GM18858 (cell line): ENCODE results near the gene MYO1E.

Source experiments
- ATAC-seq: cut with Tn5 transposase; IDR thresholded peaks from one replicate; pipeline ENCODE4 v1.9.1; 2021; ENCODE audit not compliant: unreplicated experiment

The MYO1E gene

DNA sequence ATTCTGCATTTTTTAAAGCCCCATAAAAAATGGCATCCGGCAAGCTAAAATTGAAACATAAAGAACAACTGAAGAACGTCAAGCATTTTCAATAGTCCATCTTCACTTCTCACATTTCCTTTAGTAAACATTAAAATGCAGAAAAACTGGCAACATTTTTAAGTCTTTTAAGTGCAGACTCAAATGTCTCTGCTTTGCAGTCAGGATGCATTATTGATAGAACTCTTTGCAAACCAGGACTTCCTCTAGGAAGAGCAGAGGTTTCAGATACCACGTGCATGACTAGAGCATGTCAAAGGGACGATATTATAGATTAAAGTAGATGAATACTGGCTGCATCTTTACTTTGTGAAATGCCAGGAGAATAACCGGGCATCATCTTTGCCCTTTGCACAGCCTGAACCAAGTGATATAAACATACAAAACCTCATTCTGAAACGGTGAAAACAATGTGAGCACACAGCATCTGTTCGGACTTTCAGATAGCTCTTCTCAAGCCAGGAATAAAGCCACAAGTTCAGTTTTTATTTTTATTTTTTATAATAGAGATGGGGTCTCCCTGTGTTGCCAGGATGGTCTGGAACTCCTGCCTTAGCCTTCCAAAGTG, 101.0 kb downstream of the MYO1E start:
- ATAC-seq, result no peak

DNA sequence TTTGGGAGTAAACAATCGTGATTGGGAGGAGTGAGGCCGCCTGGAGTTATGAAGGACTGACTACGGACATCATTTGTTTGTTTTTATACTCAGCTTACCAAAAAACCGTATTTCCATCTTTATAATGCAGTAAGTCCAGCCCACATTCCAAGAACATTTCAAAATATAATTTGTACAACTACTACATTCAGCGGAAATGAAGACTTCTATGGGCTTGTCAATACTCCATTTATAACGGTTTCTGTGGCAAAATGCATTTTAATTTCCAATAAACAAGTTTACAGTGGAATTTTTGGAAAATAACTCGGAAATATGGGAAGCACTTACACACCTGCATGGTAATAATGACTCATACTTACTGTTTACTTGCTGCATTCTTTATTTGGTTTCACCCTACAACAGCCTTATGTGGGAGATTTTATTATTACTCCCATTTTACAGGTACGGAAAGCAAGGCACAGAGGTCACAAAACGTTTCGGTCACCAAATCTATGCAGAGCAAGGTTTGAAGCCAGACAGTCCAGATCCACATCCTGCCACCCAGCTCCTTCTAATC, 103.7 kb downstream of the MYO1E start:
- ATAC-seq, result no peak

DNA sequence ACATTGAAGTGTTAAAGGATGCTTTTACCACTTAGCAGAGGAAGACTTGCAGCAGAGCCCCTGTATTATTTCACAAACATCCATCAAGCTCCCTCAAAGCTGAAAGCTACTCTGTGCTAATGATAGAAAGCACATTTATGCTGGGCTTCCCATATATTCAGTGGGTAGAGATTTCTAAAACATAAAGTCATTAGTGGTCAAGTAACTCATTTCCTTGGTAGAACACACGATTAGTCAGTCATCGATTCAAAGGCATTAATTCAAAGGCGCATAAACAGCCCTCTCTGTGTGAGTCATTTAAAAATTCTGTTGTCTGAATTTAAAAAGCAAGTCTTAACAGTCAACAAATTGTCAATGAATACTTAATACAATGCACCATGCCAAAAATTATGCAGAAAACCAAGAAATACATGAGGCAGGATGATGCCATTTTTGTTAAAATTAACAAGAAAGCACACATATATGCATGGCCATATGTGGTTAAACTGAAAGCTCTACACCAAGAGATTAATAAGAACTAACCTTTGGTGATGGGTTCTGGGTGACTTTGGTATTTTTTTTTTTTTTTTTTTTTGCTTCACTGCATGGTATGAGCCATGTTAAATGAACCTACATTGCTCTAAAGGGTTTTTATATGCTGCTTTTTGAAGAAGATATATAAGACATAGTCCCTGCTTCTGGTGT, 104.4 kb downstream of the MYO1E start:
- no peak for ATAC-seq

DNA sequence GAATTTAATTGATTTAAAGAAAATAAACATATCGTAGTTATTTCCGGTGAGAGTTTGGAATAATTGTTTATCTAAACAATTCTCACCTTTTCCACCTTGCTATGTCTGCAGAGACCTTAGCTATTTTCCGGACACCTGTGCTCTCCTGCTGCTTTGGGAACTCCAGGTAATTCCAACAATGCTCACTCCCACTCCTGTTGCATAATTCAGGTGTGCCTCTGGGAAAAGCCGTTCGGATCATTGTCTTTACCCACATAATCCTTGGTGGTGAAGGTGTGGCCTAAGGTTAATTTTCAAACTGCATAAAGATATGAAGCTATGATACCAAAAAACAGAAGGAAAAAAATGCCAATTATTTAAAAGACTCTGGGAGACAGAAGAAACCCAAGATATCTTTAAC, 106.6 kb downstream of the MYO1E start:
- no peak for ATAC-seq

DNA sequence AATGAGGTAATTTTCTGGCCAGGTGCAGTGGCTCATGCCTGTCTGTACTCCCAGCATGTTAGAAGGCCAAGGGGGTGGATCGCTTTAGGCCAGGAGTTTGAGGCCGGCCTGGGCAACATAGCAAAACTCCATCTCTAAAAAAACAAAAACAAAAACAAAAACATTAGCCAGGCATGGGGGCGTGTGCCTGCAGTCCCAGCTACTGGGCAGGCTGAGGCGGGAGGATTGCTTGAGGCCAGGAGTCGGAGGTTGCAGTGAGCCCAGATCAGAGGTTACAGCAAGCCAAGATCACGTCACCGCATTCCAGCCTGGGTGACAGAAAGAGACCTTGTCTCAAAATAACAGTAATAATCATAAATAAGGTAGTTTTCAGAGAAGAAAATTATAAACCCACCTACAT, 110.4 kb downstream of the MYO1E start:
- no peak for ATAC-seq

DNA sequence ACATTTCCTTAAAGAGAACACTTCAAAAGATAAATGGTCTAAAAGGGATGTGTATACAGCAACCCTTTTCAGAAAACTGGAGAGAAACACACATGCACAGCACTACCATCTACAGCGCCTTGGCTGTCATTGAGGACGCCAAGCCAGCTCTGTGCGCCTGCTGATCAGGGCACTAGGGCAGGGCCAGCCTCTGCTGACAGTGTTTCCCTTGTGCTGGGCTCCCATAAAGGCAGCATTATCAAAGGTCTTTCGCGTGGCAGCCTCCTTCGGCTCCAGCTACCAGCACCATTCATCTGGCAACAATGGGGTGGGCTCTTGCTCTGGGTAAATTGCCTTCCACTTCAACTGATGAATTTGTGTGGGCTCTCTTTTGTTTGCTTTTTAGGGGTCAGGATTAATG, 112.6 kb downstream of the MYO1E start:
- ATAC-seq, result no peak

DNA sequence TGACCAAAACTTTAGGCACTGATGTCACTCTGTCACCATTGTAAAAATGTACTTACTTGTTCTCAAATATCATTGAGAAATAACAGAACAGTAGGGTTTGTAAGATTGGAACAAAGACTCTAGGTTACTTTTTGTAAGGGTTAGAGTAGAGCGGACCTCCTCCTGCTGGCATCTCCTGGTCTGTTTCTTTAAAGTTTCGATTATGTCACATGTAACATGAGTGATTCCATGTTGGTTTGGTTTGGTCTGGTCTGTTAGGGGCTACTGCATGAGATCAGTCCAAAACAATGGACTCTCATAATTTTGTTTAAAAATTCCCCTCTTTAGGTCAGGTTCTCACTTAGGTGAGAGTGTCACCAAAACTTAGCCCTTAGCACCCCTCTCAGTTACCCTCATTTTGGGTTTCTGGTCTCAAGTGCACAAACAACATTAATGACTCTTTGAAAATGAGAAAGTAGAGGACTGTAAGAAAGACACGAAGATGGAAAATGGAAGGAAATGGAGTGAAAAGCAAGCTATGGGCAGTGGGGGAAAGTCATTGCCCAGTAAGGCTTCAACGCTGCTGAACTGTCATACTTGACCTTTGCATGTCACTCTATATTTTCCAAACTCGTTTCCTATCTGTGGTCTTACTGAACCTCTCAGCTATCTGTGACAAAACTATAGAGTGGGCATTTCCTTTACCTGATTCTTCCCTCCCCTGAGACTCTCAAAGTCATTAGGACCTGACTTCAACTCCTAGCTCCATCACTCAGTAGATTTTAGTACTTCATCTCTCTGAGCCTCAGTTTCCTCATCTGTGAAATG, 113.3 kb downstream of the MYO1E start:
- no peak for ATAC-seq

DNA sequence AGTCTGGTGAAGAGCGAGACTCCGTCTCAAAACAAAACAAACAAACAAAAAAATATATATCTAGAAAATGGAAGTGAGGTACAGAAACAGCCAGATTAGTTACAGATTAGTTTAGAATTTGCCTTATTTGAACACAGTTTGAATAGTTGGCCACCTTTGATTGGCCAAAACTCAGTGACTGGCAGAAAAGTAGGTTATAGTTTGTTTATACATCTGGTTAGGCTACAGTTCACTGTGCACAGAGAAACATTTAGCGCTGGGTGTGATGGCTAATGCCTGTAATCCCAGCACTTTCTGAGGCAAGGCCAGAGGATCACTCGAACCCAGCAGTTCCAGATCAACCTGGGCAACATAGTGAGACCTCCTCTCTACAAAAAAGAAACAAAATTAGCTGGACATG, 114.4 kb downstream of the MYO1E start:
- ATAC-seq, result no peak

DNA sequence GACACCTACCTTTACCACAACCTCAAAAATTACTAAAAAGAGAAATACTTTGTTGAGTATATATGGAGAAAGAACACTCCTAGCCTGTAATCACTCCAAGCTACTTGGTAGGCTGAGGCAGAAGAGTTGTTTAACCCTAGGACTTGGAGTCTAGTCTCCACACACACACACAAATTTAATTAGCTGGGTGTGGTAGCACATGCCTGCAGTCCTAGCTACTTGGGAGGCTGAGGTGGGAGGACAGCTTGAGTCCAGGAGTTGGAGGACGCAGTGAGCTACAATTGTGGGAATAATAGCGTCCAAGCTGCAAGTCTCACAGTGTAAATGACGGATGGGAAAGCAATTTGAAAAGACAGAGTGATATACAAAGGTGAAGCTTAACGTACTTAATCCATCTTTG, 115.5 kb downstream of the MYO1E start:
- no peak for ATAC-seq

DNA sequence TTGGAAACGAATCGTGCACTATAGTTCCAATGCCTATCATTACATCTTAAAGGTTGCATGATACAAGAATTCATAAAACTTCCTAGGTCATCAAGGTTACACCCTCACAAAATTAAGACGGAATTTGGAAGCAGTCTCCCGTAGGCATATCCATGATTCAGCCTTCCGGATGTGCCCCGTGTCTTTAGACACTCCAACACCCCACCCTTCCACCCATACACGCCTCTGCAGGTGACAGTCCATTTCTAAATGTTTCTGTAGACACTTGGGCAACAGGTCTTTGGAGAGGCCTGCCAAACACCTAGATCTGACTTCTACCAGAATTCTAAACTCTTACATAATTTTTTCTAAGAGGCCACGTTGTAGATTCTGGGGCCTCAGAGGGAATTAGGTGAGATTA, 116.2 kb downstream of the MYO1E start:
- no peak for ATAC-seq

DNA sequence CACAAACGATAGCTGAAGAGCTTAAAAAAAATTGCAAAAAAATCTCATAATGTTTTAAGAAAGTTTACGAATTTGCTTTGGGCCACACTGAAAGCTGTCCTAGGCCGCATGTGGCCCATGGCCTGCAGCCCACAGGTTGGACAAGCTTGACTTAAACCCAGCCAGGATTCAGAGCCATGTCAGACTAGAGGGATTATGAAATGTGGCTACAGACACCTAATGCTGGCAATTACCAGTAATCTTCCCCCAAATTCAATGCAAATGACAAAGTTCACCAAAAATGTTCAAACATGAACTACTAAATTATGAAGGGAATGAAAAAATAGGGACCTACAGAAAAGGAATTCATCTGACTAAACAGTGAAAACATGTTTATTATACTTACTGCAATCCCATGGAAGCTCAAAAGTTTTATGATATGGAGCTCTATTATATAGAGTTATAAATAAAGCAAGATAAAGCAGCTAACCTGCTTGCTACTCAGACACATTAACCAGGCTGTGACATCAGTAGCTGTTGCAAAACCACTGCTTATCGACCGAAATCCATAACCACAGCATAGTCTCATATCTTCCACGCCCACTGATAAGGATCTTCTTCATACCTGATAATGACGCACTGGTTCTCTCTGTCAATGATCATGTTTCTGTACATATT, 116.9 kb downstream of the MYO1E start:
- ATAC-seq, result no peak

DNA sequence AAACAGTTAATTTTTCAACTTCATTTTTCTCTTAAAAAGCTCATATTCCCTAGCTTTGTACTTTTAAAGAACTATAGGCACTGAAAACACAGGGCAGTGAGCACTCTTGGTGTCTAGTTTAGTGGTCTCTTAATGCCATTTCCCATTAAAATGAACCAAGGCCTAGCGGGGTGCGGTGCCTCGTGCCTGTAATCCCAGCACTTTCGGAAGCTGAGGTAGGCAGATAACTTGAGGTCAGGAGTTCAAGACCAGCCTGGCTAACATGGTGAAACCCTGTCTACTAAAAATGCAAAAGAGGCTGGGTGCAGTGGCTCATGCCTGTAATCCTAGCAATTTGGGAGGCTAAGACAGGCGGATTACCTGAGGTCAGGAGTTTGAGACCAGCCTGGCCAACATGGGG, 120.5 kb downstream of the MYO1E start:
- no peak for ATAC-seq

DNA sequence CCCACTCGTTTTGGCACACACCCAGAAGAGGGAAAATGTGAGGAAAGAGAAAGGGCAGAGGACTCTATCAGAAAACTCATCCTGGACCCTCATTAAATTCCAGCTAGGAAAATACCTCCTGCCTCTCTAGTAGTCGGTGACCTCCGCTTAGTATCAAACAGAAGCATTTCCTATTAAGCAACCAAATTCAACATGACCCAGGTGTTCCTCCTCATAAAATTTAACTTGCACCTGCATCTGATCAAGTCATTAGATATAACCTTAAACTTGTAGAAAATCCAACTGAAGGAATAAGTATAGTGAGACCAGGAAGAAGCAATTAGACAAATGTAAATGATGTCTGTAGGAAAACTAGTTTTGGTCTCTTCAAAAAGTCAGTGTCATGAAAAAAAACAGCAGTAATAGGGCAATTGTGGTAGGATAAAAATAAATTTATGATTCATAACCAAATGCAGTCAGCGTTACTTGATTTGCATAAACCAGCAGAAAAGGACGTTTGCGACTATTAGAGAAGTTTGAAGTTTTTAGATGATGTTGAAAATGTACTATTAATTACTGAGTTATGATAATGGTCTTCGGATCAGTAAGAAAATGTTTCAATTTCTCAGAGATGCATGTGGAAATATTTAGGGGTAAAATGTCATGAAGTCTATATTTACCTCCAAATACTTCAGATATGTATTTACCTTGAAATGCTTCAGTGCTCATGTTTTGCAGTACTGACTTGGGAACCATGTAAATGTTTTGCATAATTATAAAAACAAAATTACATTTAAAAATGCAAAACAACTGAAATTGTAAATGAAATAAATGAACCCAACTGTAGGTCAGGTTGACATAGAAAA, 121.4 kb downstream of the MYO1E start:
- peak; percentile 52 for ATAC-seq

DNA sequence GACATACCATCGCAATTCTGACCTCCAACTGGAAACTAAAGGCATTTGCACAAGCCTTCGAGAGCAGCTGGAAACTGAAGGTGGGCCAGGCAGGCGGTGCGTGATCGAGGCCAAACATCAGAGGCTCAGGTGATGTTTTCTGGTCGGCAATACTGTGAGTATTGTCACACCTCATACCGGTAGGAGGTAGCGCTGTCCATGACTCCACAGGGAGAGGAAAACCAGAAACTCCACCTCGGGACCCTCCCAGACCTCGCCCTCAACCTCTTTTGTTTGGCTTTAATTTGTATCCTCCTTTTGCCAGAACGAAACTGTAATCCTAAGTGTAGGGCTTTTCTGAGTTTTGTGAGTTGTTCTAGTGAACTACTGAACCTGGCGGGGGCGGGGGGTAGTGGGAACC, 122.4 kb downstream of the MYO1E start:
- no peak for ATAC-seq

DNA sequence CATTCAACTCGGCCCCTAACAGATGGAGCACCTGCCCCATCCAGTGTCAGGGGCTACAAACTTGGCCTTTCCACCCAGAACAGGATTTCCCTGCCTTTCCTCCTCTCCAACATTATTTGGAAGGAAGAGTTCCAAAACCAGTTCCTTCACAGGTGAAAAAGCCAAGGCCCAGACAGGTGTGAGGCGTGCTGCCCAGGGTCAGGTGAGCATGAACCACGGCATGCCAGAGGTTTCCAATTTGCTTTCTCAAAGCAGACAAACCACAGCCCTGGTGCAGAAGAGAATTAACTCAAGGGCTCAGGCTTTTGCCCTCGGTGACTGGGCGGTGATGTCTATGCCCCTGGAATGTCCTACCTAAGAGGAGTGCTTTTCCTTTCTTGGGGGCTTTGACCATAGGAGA, 122.9 kb downstream of the MYO1E start:
- ATAC-seq, result no peak

DNA sequence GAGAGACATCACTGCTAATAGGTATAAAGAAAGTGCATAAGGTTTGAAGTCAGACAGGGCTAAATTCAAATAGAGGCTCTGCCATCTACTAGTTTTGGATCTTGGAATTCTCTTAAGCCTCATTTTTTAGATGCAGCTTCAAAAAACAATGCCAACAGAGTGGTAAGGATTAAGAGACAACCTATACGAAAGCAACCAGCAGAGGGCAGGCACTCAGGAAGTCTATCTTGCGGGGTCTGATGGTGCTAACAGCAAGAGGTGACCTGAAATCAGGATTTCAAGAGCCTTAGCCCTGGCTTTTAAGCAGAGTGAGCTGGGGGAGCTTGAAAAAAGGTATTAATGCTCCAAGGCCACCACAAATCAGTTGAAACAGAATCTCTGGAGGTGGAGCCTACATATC, 125.3 kb downstream of the MYO1E start:
- no peak for ATAC-seq

DNA sequence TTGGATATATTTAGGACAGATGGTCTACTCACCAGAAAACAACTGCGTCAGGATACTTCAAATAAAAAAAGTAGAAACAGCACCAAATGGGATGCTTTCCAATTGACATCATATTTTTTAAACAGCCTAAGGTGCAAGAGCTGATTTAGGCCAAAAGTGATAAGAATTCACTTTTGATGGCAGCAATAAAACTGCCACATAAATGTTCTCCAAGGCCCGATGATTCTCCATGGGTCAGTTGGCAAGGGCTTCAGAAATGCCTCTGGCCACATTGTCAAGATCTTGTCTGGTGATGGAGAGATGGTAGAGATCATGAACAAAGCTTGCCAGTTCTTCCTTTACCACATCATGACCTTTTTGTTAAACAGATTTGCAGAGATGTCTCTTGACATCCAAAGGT, 127.1 kb downstream of the MYO1E start:
- ATAC-seq, result no peak

DNA sequence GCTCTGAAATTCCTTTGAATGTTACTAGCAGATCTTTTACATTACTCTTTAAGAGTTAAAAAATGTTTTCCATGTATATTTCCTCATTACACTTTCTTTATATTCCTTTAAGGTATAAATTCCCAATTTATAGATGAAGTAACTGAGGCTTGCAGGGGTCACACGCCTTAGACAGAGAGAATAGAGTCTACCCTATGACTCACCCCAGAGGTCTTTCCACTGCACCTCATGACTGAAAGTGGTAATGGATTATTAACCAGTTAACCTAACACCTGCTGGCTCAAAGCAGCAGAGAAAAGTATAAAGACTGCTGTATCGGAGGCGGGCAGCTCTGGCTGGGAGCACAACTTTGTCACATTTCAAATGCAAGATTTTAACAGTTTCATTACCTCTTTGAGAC, 128.3 kb downstream of the MYO1E start:
- peak; percentile 82 for ATAC-seq

DNA sequence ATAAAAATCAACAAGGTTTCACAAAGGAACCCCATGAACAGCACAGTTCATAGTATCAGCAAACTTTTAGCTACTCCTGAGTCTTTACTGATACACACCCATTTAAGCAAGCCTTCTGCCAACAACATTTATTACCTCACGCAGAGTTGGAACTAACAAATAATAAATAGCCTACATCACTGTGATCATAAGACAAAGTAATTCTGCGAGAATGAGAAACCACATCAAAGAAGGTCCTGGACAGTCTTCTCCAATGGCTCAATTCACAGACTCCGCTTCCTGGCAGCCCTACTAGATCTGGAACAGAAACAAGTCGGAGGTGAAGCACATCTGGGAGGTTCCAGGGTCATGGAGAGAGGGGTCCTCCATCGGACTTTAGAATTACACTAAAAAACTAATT, 129.0 kb downstream of the MYO1E start:
- ATAC-seq, result no peak

DNA sequence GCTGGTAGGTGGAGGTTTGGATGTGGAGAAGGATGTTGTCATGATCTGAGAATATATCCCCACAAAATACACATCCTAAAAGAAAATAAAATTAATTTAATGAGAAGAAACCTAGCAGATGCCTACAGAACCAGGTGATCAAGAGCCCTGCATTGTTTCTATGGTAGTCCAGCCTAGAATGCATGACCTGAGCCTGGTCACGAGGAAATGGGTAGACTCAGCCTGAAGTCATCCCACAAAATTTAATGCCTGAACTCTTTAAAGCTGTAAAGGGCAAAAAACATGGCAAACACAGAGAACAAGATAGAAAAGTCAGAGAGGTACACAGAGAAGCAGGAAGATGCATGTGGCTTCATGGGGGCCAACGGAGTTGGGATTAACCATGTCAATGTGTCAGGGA, 130.0 kb downstream of the MYO1E start:
- no peak for ATAC-seq

DNA sequence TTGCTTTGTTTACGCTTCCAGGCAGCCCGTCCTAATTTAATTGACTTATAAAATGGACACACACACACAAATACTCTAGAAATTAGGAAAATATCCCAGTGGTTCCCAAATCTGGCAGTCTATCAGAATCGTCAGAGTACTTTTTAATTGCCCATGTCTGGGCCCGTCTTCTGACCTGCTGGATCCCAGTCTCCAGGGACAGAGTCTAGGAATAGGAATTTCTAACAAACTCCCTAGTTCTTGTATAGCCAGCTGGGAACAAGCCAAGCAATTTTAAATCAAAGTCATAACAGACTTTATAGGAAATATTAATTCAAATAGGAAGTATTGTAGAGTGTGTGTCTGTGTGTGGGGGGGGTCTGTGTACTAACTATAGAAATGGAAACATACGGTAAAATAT, 132.6 kb downstream of the MYO1E start:
- ATAC-seq, result no peak
